K562 (cell line): ENCODE measurements around the gene WT1. TPM values are rescaled to one million over a fixed set of nuclear protein-coding genes. Genes with fewer than 3 reads are reported as not detected.
A peak's percentile ranks its signal among the peaks of the same experiment; 100 is the strongest.

ENCODE experiments used
- BCLAF1 ChIP-seq, 2 experiments: fragments of 450-650 bp in 1 of 2; IDR thresholded peaks; 2 replicates each; pipeline ENCODE4 v1.6.1; 2011 to 2017; ENCODE audit warnings: low read depth in 2 of 2, antibody characterized with exemption in 1 of 2, borderline replicate concordance in 1 of 2, low read length in 1 of 2, mild to moderate bottlenecking in 1 of 2, mixed read lengths in 1 of 2; ENCODE audit not compliant: control insufficient read depth in 1 of 2
- CHCHD3 ChIP-seq: fragments of 250-450 bp; sonication (Bioruptor Pico); IDR thresholded peaks from 2 replicates; pipeline ENCODE4 v2.1.2; 2022; ENCODE audit warnings: mild to moderate bottlenecking
- CREB1 ChIP-seq, 2 experiments: sonication (generic) in 1 of 2; formaldehyde crosslinking in 1 of 2; IDR thresholded peaks; 2 replicates each; pipeline versions ENCODE4 v1.6.1 to v1.8.0; 2012 to 2022; ENCODE audit warnings: inconsistent platforms in 1 of 2, mild to moderate bottlenecking in 1 of 2, missing genetic modification reagents in 1 of 2, moderate library complexity in 1 of 2
- ERF ChIP-seq: fragments of 450-650 bp; formaldehyde crosslinking; IDR thresholded peaks from 2 replicates; pipeline ENCODE4 v1.4.0; 2020; ENCODE audit warnings: mild to moderate bottlenecking, mixed read lengths
- FOXK1 ChIP-seq: sonication (generic); formaldehyde crosslinking; IDR thresholded peaks from 2 replicates; pipeline ENCODE4 v1.8.0; 2022; ENCODE audit warnings: missing genetic modification reagents, mild to moderate bottlenecking, borderline replicate concordance
- MAZ ChIP-seq, 2 experiments: fragments of 450-650 bp in 1 of 2; sonication (generic) in 1 of 2; formaldehyde crosslinking; IDR thresholded peaks in 1 of 2; conservative IDR thresholded peaks in 1 of 2; 2 replicates each; pipeline versions ENCODE4 v1.4.0 to v1.5.0; 2020; ENCODE audit warnings: mild to moderate bottlenecking in 1 of 2, missing genetic modification reagents in 1 of 2
- MTF1 ChIP-seq: fragments of 250-450 bp; sonication (Bioruptor Pico); IDR thresholded peaks from 2 replicates; pipeline ENCODE4 v1.9.0; 2021; ENCODE audit warnings: moderate library complexity, mild to moderate bottlenecking, inconsistent platforms, borderline replicate concordance
- NELFE ChIP-seq: IDR thresholded peaks from 2 replicates; pipeline ENCODE4 v1.6.1; 2011; ENCODE audit warnings: mild to moderate bottlenecking; ENCODE audit not compliant: insufficient read depth, insufficient read length
- RB1 ChIP-seq: fragments of 450-650 bp; IDR thresholded peaks from 2 replicates; pipeline ENCODE4 v1.6.1; 2017; ENCODE audit warnings: low read depth, mild to moderate bottlenecking
- RBM34 ChIP-seq: fragments of 200-400 bp; formaldehyde crosslinking; IDR thresholded peaks from 2 replicates; pipeline ENCODE4 v1.6.1; 2018; ENCODE audit warnings: low read length, borderline replicate concordance; ENCODE audit not compliant: insufficient read depth
- SMAD1 ChIP-seq: fragments of 150-350 bp; IDR thresholded peaks from 2 replicates; pipeline ENCODE4 v1.6.1; 2014; ENCODE audit warnings: low read length, low read depth; ENCODE audit not compliant: partially characterized antibody
- SMARCA4 ChIP-seq: fragments of 450-650 bp; IDR thresholded peaks from 2 replicates; pipeline ENCODE4 v1.6.1; 2016
- ZC3H11A ChIP-seq: IDR thresholded peaks from 2 replicates; pipeline ENCODE4 v1.6.1; 2012; ENCODE audit warnings: low read depth, low read length, improper control_type of control experiment
- ZKSCAN3 ChIP-seq: fragments of 250-450 bp; sonication (Bioruptor Pico); IDR thresholded peaks from 2 replicates; pipeline ENCODE4 v1.4.0; 2020
- ZNF133 ChIP-seq: fragments of 250-450 bp; sonication (Bioruptor Pico); IDR thresholded peaks from 2 replicates; pipeline ENCODE4 v1.4.0; 2020; ENCODE audit warnings: mild to moderate bottlenecking
- ZNF24 ChIP-seq: fragments of 450-650 bp; IDR thresholded peaks from 2 replicates; pipeline ENCODE4 v1.6.1; 2016
- ZNF639 ChIP-seq, 2 experiments: fragments of 200-800 bp in 1 of 2; sonication (Bioruptor generic) in 1 of 2; sonication (generic) in 1 of 2; formaldehyde crosslinking in 1 of 2; IDR thresholded peaks in 1 of 2; conservative IDR thresholded peaks in 1 of 2; 2 replicates each; pipeline versions ENCODE4 v1.5.0 to v1.6.1; 2016 to 2020; ENCODE audit warnings: missing compliant biosample characterization in 1 of 2, missing genetic modification characterization in 1 of 2, missing genetic modification reagents in 1 of 2
- ZNF695 ChIP-seq: fragments of 450-650 bp; formaldehyde crosslinking; IDR thresholded peaks from 2 replicates; pipeline ENCODE4 v1.4.0; 2020; ENCODE audit warnings: mild to moderate bottlenecking, moderate library complexity
- ZNF696 ChIP-seq: fragments of 250-450 bp; sonication (Bioruptor Pico); conservative IDR thresholded peaks from 2 replicates; pipeline ENCODE4 v1.4.0; 2020; ENCODE audit warnings: mild to moderate bottlenecking, moderate library complexity
- polyA plus RNA-seq, 8 experiments: library from polyadenylated mRNA; depleted of rRNA in 4 of 8; stranded (reverse) in 5 of 8; unstranded in 3 of 8; fragments of >200 nt; fragmentation: Nextera tagmentation in 2 of 8; fragmentation: Illumina TruSeq in 1 of 8; extraction: Ambion mirVana in 2 of 8; extraction: Trizol in 1 of 8; gene quantifications; 2 replicates each; pipeline versions ENCODE4 v1.2.1 to v1.2.3, GENCODE V29; 2011 to 2014; ENCODE audit warnings: inconsistent platforms in 1 of 8, missing spikeins in 1 of 8
- total RNA-seq, 7 experiments: library from RNA; depleted of rRNA in 6 of 7; stranded (reverse); fragments of >200 nt in 6 of 7; fragmentation: Illumina TruSeq in 2 of 7; extraction: Trizol in 2 of 7; gene quantifications; 2 replicates each; pipeline versions ENCODE4 v1.2.1 to v1.2.3, GENCODE V29; 2011 to 2021; ENCODE audit warnings: low replicate concordance in 1 of 7
- TF ChIP-seq, protein P1 (sequence below), 2 experiments: fragments of 250-450 bp in 1 of 2; fragments of 450-650 bp in 1 of 2; sonication (Bioruptor Pico) in 1 of 2; IDR thresholded peaks; 2 replicates each; pipeline versions ENCODE4 v1.6.1 to v1.8.0; 2016 to 2021; ENCODE audit warnings: mild to moderate bottlenecking in 2 of 2, moderate library complexity in 2 of 2, missing compliant biosample characterization in 1 of 2, missing genetic modification characterization in 1 of 2
- TF ChIP-seq, protein P2 (sequence below): IDR thresholded peaks from 2 replicates; pipeline ENCODE4 v1.6.1; 2016; ENCODE audit warnings: missing genetic modification characterization, missing compliant biosample characterization

Gene WT1
- total and polyA plus RNA-seq, 9 of the 15 experiments (the other 6 are each of a cell fraction or from before 2014, with no cell fraction given) = 7.1 to 33.8 (median 19.4) TPM

- TF ChIP-seq CREB1 (IDR thresholded peaks at IDR 0.05) (no peak), CREB1 (CRISPR knock-in tag; IDR thresholded peaks at IDR 0.05) (no peak), ZC3H11A (no peak), ERF (CRISPR knock-in tag) (no peak), CHCHD3 (no peak), SMARCA4 (0 out of 2 replicates have a peak, but pooled peaks have one; percentile 14), RB1 (no peak), MTF1 (no peak), ZNF696 (no peak), ZNF133 (no peak), ZKSCAN3 (no peak), NELFE (no peak), RBM34 (no peak), MAZ (CRISPR knock-in tag; conservative IDR thresholded peaks at IDR 0.05 in 1 of 2, IDR thresholded peaks at IDR 0.05 in 1 of 2) (no peak), SMAD1 (no peak), ZNF639 (CRISPR knock-in tag; conservative IDR thresholded peaks at IDR 0.05 in 1 of 2, IDR thresholded peaks at IDR 0.05 in 1 of 2) (no peak), ZNF695 (CRISPR knock-in tag) (no peak), BCLAF1 (IDR thresholded peaks at IDR 0.05; ENCODE audit: borderline replicate concordance in 1 of 2, control insufficient read depth in 1 of 2, low read depth in 2 of 2, low read length in 1 of 2) (no peak), ZNF24 (no peak), FOXK1 (CRISPR knock-in tag) (no peak)
- TF ChIP-seq, protein P1, sequence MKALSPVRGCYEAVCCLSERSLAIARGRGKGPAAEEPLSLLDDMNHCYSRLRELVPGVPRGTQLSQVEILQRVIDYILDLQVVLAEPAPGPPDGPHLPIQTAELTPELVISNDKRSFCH (CRISPR knock-in tag; IDR thresholded peaks at IDR 0.05) = no peak
- TF ChIP-seq, protein P1 (tag; IDR thresholded peaks at IDR 0.05) = no peak
- TF ChIP-seq, protein P2, sequence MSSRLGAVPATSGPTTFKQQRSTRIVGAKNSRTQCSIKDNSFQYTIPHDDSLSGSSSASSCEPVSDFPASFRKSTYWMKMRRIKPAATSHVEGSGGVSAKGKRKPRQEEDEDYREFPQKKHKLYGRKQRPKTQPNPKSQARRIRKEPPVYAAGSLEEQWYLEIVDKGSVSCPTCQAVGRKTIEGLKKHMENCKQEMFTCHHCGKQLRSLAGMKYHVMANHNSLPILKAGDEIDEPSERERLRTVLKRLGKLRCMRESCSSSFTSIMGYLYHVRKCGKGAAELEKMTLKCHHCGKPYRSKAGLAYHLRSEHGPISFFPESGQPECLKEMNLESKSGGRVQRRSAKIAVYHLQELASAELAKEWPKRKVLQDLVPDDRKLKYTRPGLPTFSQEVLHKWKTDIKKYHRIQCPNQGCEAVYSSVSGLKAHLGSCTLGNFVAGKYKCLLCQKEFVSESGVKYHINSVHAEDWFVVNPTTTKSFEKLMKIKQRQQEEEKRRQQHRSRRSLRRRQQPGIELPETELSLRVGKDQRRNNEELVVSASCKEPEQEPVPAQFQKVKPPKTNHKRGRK (tag) = no peak
Observed at GRCh38 chr11:32433101-32433913, 2.0 kb downstream of the WT1 start (continued).
